Measurements from ENCODE around the gene GLIPR2.

DNA sequence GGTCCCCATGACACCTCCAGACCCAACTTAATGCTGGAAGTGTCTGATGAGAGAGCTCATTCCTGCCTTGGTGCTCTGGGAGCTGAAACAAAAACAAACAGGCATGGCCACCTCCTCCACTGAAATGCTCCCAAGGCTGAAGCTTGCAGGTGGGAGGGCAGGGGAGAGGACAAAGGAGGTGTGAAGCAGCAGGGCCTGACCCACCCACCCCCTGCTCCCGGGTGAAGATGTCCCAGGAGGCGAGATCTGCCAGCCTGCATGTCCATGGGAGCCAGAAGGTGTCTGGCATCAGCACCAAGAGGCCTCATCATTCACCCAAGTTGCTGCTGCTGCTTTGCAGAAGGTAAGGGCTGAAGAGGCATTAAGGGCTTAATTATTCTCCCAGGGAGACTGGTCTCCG is 28.5 kb downstream of the GLIPR2 start:
- TF ChIP-seq NFYC (CRISPR knock-in tag; IDR thresholded peaks at IDR 0.05) (no peak), EP300 (IDR thresholded peaks at IDR 0.05; ENCODE audit: low read depth in 2 of 2, low read length in 2 of 2) (no peak), EP300 (CRISPR knock-in tag; IDR thresholded peaks at IDR 0.05; ENCODE audit: borderline replicate concordance) (no peak), CTCF (CRISPR knock-in tag; IDR thresholded peaks at IDR 0.05) (no peak), HOXA7 (CRISPR knock-in tag; IDR thresholded peaks at IDR 0.05) (no peak), MXD4 (CRISPR knock-in tag; IDR thresholded peaks at IDR 0.05) (no peak), GRHL1 (CRISPR knock-in tag; conservative IDR thresholded peaks at IDR 0.05) (no peak)
